Sciatic nerve (tissue), 2 donors: ENCODE data around the gene ZNF684. TPM values are rescaled to one million over a fixed set of nuclear protein-coding genes. Genes with fewer than 3 reads are reported as not detected.
"Not testable (repeated sequence)": the region's sequence is repeated elsewhere in the genome, so short reads cannot be mapped to it uniquely, and the experiment has no call there.

Experiments used
- ATAC-seq: fragments of 200-7000 bp; cut with Tn5 transposase; one replicate; pipeline ENCODE4 v1.9.1; 2020; ENCODE audit warnings: mild to moderate bottlenecking, moderate library complexity
- DNase-seq: peaks from one replicate; pipeline ENCODE4 v3.0.0-alpha.2; 2020; ENCODE audit warnings: low spot score
- intact Hi-C: fragments of 100-400 bp; cut with DNase I; formaldehyde crosslinking; loops from one replicate; pipeline ENCODE4 v1.14.2; 2022
- total RNA-seq: library from RNA; stranded (reverse); fragmentation: NEBNext Ultra II Directional; extraction: Animal tissue kit (Norgen Biotek cat#: 25700); gene quantifications from one replicate; pipeline ENCODE4 v1.2.1, GENCODE V29; 2021
- donor health status: DM: no; HTN: no; CAD: no.
- donor health status: DM: no; HTN: no; CAD: no.

Gene ZNF684
- total RNA-seq: 7.0 TPM

DNA sequence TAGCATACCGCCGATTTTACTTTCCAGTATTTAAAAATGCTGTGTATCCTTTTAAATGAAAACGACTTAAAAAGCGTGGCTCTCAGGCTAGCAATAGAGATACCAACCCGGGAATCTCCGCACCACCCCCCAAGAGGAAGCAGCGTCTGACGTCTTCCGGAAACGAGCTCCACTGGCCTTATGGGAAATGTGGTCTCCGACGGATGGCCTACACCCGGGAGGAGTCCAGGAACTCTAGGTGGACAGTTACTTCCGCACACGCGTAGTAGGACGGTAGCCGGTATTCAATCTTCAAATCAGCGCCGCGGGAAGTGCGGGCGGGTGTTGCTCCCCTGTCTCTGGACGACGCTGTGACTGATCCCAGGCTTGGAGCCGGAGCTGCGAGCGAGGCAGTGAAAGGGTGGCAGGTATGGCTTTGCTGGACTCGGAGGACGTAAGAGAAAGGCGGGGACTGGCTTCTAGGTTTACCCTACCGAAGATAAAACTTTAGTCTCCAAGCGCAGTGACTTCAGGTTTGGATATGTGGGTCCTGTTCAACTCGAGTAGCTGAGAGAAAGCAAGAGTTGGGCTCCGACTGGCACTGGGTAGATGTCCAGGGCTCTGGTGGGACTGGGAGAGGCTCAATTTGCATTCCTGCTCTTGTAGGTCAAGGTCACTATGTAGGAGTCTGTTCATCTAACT, at the start of gene ZNF684:
TSS of gene ZNF684 (plus strand) at position 257 of the 681 bp plus-strand sequence. CDS start 1,530 bp downstream, outside the sequence.
- intact Hi-C loops: no loop called here
- ATAC-seq (peak; percentile 100), DNase-seq (peak; percentile 87)

DNA sequence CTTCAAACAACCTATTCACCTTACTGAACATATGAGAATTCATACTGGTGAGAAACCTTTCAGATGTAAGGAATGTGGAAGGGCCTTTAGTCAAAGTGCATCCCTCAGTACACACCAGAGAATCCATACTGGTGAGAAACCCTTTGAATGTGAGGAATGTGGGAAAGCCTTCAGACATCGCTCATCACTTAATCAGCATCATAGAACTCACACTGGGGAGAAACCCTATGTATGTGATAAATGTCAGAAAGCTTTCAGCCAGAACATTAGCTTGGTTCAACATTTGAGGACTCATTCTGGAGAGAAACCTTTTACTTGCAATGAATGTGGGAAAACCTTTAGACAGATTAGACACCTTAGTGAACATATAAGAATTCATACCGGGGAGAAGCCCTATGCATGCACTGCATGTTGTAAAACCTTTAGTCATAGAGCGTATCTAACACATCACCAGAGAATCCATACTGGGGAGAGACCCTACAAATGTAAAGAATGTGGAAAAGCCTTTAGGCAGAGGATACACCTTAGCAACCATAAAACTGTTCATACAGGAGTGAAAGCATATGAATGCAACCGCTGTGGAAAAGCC, 36.0 kb upstream of the ZNF684 start:
- no peak for ATAC-seq
- intact Hi-C loops: no loop called here
- DNase-seq: no peak

DNA sequence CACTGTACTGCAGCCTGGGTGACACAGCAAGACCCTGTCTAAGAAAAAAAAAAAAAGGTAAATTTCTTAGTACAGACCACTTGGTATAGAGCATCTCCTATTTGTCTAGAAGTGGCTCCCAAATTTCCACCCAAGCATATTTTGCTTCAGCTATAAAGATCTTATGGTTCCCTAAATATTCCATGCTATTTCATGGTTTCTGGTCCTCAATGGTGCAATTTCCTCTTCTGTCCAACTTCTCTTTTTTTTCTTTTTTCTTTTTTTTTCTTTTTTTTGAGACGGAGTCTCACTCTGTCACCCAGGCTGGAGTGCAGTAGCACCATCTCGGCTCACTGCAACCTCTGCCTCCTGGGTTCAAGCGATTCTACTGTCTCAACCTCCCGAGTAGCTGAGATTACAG, 28.8 kb upstream of the ZNF684 start:
- intact Hi-C loops, ATAC-seq, DNase-seq: not testable (repeated sequence)

DNA sequence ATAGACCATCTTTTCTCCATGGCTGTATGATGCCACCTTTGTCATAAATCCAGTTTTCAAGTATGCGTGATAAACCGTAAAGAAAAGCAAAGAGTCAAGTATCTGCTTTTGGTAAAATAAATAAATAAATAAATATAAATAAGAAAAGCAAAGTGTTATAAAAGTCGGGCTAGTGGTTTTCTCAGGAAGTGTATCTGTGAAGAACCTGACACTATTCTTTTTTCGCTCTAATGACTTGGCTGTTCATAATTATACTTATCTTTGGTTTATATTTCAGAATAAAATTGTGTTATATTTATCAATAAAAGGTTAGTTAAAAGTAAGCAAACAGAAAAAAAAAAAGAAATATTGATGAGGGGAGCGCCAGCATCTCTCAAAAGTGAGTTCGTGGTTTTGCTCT, 23.5 kb upstream of the ZNF684 start:
- DNase-seq (no peak), ATAC-seq (no peak)
- intact Hi-C loops: no loop called here

DNA sequence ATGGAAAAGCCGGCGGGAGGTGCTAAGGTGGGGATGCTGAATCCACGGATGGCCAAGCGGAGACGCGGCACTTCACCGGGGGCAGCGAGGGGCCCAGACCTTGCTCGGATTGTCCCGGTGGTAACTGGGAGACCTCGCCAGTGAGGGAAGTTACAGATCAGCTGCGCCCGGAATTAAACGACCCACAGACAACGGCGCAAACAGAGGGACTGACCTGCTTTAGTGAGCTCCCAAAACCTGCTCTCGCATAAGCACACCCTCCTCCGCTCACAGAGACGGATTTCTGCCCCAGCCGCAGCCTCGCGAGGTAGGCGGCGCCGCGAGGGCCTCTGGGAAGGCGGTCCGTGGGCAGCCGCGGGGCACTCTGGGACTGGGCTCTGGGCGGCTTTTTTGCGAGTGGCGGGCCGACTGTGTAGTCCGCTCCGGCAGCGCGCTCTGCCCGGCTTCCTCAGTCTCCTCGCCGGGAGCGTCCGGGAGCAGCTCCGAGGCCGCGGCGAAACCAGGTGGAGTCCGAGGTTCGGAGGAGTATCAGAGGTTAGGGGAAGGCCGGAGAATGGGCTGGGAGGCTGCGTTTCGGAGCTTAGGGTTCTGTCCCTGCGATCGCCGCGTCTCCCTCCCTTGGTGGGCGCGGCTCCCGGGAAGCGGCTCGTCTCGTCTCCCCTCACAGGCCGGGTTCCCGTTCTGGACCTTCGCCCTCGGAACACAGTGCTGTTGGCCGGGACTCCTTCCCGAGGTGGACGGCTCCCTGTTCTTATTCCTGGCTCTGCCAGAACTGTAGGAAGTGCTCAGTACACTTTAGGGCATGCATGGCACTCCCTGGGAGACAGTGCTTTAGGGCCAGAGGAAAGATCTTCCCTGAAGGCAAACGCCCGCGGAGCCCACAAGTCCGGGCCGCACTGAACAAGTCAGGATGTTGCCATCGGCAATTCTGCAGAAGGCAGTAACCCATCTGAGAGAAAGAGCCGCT, 22.8 kb upstream of the ZNF684 start, which contains the start of gene EXO5:
TSS of gene EXO5 (plus strand) at position 393 of the 967 bp plus-strand sequence. CDS start 5,778 bp downstream, outside the sequence.
- DNase-seq: peak; percentile 85
- peak; percentile 99 for ATAC-seq
- intact Hi-C loops: no loop called here

DNA sequence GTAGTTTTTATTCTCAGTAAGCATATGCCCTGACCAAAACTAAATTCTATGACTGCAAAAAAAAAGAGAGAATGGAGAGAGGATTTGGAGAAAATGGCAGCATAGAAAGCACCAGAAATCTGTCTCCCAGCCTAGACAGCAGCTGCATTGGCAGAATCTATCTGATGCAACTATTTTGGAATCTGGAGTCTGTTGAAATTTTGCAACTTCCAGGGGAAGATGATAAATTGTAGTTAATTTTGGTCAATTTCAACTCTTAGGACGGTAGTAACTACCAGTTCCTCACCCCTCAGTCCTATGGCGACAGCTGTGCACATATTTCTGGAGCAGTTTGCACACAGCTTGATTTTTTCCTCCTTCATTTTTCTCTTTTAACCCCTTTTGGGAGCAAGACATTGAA, 11.9 kb upstream of the ZNF684 start:
- ATAC-seq (no peak), DNase-seq (no peak)
- intact Hi-C loops: no loop called here

DNA sequence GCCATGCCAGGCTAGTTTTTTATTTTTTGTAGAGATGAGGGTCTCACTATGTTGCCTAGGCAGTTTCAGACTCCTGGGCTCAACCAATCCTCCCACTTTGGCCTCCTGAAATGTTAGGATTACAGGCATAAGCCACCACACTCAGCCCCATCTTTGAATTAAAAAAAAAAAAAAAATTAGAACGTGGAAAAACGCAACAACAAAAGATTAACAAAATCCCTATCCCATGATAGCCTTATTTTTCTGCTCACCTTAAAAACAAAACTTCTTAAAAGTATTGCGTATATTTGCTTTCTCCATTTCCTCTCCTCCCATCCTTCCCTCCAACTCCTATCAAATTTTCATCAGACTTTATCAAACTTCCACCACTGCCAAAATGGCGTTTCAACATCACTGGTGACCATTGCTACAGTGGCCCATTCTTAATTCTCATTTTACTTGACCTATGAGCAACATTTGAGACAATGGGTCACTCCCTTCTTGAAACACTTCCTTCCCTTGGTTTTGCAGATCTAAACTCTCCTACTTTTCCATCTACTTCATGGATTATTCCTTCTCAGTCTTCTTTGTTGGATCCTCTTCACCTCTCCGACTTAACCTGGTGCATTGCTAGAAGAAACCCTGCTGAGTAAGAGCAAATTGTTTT, 579 bp upstream of the ZNF684 start:
- no peak for DNase-seq
- intact Hi-C loops: no loop called here
- ATAC-seq: peak; percentile 34

DNA sequence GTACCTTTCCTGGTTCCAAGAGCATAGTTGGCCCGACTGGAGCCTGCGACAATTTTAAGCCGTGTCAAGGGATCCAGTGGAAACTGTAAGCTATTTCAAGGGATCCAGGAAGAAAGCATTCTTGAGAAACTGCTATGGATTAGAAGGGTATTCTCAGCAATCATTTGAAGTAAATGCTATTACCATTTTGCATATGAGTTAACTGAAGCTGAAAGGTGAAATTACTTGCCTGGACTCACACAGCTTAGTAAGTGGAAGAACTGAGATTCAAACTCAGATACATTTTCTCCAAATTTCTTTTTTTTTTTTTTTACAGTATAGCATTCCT, 589 bp downstream of the ZNF684 start:
- ATAC-seq (no peak), DNase-seq (no peak)
- intact Hi-C loops: no loop called here

DNA sequence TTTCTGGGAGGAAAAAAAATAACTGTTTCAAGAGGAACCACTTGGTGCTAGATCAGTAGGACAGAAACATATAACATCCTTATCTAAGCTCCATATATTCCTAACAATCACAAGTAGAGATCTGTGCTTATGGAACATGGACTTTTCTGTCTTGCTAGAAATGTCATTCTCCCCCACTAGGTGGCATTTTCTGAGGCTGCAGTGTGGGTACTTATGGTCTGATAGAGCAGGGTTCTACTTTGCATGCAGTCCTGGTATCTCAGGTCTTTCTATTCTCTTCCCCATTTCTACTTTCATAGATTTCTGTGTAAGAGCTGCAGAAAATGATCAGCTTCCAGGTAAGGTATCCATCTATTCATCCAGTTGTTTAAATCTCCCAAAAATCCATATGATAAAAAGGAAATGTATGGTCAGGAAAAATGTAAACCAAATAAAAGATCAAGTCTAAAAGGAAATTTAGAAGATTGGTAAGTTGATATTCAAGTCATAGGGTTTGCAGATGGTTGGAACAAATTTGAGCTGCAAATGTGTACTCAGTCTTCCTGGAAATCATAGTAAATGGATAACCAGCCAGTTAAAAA, 1.5 kb downstream of the ZNF684 start:
- no peak for ATAC-seq
- no peak for DNase-seq
- intact Hi-C loops: no loop called here

DNA sequence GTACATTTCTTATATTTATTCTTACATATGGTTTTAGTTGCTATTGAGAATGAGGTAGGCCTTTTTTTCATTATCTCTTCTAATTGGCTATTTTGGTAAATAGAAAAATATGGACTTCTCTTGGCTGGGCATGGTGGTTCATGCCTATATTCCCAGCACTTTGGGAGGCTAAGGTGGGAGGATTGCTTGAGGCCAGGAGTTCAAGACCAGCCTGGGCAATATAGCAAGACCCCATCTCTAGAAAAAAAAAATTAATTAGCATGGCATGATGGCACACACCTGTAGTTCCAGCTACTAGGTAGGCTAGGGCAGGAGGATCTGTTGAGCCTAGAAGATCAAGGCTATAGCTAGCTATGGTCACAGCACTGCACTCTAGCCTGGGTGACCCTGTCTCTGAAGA, 3.2 kb downstream of the ZNF684 start:
- DNase-seq (no peak), ATAC-seq (no peak)
- intact Hi-C loops: no loop called here

DNA sequence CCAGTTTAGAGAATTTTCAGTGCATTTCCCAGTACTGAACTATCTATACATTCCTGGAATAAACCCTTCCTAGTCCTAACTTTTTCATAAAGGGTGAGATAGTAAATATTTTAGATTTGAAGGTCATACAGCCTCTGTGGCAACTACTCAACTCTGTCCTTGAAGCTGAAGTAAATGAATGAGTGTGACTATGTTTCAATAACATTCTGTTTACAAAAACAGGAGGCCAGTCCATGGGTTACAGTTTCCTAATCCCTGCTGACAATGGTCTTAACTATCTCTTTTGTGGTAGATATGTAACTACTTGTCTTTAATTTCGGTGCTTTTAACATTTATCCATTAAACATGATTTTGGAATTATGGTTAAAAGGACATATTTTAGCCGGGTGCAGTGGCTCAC, 4.3 kb downstream of the ZNF684 start:
- DNase-seq: no peak
- intact Hi-C loops: no loop called here
- no peak for ATAC-seq

DNA sequence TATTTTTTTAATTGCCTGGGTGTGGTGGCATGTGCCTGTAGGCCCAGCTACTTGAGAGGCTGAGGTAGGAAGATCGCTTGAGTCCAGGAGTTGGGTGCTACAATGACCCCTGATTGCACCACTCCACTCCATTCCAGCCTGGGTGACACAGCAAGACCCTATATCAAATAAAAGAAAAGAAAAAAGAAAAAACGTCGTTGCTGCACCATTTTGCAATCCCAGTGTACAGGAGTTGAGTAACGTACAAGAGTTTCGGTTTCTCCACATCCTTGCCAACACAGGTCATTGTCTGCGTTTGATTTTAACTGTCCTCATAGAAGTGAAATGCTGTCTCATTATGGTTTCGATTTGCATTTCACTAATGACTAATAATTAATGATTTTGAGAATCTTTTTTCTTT, 7.9 kb downstream of the ZNF684 start:
- ATAC-seq (no peak), DNase-seq (no peak)
- intact Hi-C loops: no loop called here

DNA sequence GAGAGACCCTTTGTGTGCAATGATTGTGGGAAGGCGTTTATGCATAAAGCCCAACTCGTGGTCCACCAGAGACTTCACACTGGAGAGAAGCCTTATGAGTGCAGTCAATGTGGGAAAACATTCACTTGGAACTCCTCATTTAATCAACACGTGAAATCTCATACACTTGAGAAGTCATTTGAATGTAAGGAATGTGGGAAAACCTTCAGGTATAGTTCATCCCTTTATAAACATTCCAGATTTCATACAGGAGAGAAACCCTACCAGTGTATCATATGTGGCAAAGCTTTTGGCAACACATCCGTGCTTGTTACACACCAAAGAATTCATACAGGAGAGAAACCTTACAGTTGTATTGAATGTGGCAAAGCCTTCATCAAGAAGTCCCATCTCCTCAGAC, 15.5 kb downstream of the ZNF684 start:
- intact Hi-C loops: no loop called here
- DNase-seq (no peak), ATAC-seq (no peak)

DNA sequence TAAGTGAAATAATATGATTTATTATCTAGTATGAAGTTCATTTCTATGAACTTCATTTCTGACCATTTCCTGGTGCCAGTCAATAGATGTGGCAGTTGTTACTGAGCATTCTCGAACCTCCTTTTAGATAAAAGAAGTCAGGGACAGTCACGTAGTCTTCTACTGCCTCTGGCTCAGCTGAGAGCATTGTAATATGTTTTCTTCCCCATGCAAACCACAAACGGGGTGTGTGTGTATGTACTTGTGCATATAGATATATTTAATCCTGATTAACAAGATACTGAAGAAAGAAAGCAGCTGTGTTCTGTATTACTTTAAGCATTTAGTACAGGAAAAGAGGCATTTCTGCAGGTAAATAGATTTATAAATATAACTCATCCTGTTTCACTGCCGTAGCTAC, 21.6 kb downstream of the ZNF684 start:
- intact Hi-C loops: no loop called here
- ATAC-seq (no peak), DNase-seq (no peak)

DNA sequence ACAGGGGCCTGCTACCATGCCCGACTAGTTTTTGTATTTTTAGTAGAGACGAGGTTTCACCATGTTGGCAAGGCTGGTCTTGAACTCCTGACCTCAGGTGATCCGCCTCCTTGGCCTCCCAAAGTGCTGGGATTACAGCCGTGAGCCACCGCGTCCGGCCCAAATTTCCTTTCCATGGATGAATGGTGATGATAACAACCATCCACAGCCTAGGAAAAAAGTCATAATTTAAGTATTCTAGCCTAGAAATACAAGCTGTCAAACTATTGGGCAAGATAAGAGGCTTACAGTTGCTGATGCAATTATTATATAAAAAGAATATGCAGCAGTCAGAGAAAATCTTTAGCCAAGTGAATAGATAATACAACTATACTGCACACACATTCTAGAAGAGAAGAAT, 23.4 kb downstream of the ZNF684 start:
- DNase-seq, ATAC-seq, intact Hi-C loops: not testable (repeated sequence)

DNA sequence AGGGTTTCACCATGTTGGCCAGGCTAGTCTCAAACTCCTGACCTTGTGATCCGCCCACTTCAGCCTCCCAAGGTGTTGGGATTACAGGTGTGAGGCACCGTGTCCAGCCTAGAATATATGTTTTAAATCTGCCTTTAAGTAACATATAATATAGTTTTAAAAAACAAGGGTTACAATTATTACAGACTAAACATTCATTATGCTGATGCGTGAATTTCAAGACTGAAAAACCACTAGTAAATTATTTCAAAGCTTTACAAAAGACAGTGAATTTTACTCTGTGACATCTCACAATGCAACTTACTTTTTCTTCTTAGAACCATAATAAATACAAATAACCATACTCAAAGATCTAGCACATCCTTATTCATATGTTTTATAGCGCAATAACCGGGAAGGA, 24.7 kb downstream of the ZNF684 start:
- no peak for DNase-seq
- ATAC-seq: no peak
- intact Hi-C loops: no loop called here

DNA sequence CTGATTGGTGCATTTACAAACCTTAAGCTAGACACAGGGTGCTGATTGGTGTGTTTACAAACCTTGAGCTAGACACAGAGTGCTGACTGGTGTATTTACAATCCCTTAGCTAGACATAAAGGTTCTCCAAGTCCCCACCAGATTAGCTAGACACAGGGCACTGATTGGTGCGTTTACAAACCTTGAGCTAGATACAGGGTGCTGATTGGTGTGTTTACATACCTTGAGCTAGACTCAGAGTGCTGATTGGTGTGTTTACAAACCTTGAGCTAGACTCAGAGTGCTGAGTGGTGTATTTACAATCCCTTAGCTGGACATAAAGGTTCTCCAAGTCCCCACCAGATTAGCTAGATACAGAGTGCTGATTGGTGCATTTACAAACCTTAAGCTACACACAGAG, 26.8 kb downstream of the ZNF684 start:
- intact Hi-C loops, DNase-seq, ATAC-seq: not testable (repeated sequence)

DNA sequence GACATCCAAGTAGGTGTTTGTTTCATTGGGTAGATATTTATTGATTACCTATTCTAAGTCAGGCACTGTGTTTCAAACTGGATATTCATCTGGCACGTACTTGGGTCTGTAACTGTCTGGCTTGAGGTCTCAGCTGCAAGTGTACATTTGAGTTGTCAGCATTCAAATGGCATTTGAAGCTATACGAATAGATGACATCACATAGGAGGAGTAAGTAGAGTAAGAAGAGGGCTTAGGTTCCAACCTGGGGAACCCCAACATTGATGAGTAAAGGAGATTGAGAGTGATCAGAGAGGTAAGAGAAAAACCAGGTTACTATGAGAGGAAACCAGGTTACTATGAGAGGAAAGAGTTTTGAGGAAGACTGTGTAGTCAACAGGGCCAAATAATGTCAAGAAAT, 30.7 kb downstream of the ZNF684 start:
- intact Hi-C loops: no loop called here
- no peak for ATAC-seq
- DNase-seq: no peak

DNA sequence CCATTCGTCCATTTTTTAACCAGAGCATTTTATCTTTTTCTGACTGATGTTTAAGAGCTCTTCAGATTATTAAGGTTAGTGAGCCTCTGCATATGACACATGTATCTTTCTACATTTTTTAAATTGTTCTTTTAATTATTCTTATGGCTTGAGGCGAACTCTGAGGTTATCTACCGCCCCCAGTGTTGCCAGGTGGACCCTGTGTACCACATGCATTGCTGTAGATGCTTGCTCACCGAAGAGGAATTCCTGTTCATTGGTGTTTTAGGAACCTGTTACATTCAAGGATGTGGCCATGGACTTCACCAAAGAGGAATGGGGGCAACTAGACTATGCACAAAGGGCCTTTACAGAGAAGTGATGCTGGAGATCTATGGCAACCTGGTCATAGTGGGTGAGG, 31.8 kb downstream of the ZNF684 start:
- ATAC-seq: no peak
- no peak for DNase-seq
- intact Hi-C loops: no loop called here
